Chondrocyte (in vitro differentiated cells): ENCODE measurements around the gene ADORA2A. TPM values are rescaled to one million over a fixed set of nuclear protein-coding genes. Genes with fewer than 3 reads are reported as not detected.

ENCODE experiments used
- DNase-seq: peaks from one replicate; pipeline ENCODE4 v3.0.0; 2021; ENCODE audit warnings: mixed read lengths, low spot score
- H3K27ac Mint-ChIP-seq: one replicate; pipeline ENCODE4 v1.8.0; 2021; ENCODE audit warnings: mild to moderate bottlenecking, moderate library complexity, mixed read lengths; ENCODE audit not compliant: unreplicated experiment
- H3K27me3 Mint-ChIP-seq: 2 replicates; pipeline ENCODE4 v1.8.0; 2021; ENCODE audit warnings: low read depth, mixed read lengths
- H3K36me3 Mint-ChIP-seq: 2 replicates; pipeline ENCODE4 v1.8.0; 2021; ENCODE audit warnings: low read depth, mixed read lengths
- H3K4me1 Mint-ChIP-seq: 2 replicates; pipeline ENCODE4 v1.8.0; 2021; ENCODE audit warnings: low read depth, mild to moderate bottlenecking, mixed read lengths
- H3K4me3 Mint-ChIP-seq: one replicate; pipeline ENCODE4 v1.8.0; 2021; ENCODE audit warnings: mild to moderate bottlenecking, moderate library complexity, mixed read lengths; ENCODE audit not compliant: unreplicated experiment
- H3K9me3 Mint-ChIP-seq: 2 replicates; pipeline ENCODE4 v1.8.0; 2021; ENCODE audit warnings: low read depth, mixed read lengths
- CTCF ChIP-seq: fragments of 200-600 bp; sonication (generic); IDR thresholded peaks from 2 replicates; pipeline ENCODE4 v1.5.0; 2021; ENCODE audit warnings: antibody characterized with exemption, mild to moderate bottlenecking, moderate library complexity
- total RNA-seq: library from RNA; stranded (reverse); gene quantifications from 3 replicates; pipeline ENCODE4 v1.2.1, GENCODE V29; 2021

ADORA2A gene
- total RNA-seq, 1 donor from 2014 or later = 2.3 TPM

- Mint-ChIP-seq H3K27me3 (no peaks in the 10 kb centered on the region), H3K4me1 (peaks cover 53% of the 10 kb centered on the region), H3K4me3 (no peak overlapping the region), H3K36me3 (no peaks in the 10 kb centered on the region), H3K9me3 (peaks cover 6% of the 10 kb centered on the region), H3K27ac (peak overlapping the region; percentile 94)
- no peak for TF ChIP-seq CTCF
- no peak for DNase-seq
Measured at GRCh38 chr22:24474221-24474620, 46.8 kb downstream of the ADORA2A start.

GRCh38 chr22:24474649-24475255 is 47.4 kb downstream of the ADORA2A start:
- Mint-ChIP-seq H3K27ac (peak overlapping the region; percentile 94), H3K4me1 (peaks cover 53% of the 10 kb centered on the region), H3K4me3 (no peak overlapping the region), H3K27me3 (no peaks in the 10 kb centered on the region), H3K36me3 (no peaks in the 10 kb centered on the region), H3K9me3 (peaks cover 6% of the 10 kb centered on the region)
- DNase-seq = no peak
- TF ChIP-seq CTCF = no peak

- no peaks in the 10 kb centered on the region for H3K36me3 Mint-ChIP-seq
- no peak overlapping the region for H3K27ac Mint-ChIP-seq
- H3K4me3 Mint-ChIP-seq = no peak overlapping the region
- H3K4me1 Mint-ChIP-seq = peaks cover 47% of the 10 kb centered on the region
- no peak for TF ChIP-seq CTCF
- no peaks in the 10 kb centered on the region for H3K9me3 Mint-ChIP-seq
- H3K27me3 Mint-ChIP-seq = no peaks in the 10 kb centered on the region
- no peak for DNase-seq
Measured at GRCh38 chr22:24481641-24482040, 54.2 kb downstream of the ADORA2A start.

- DNase-seq = no peak
- H3K4me1 Mint-ChIP-seq = peaks cover 52% of the 10 kb centered on the region
- TF ChIP-seq CTCF = no peak
- H3K27ac Mint-ChIP-seq = peak overlapping the region; percentile 73
- H3K36me3 Mint-ChIP-seq = no peaks in the 10 kb centered on the region
- H3K9me3 Mint-ChIP-seq = no peaks in the 10 kb centered on the region
- no peak overlapping the region for H3K4me3 Mint-ChIP-seq
- H3K27me3 Mint-ChIP-seq = no peaks in the 10 kb centered on the region
Measured at GRCh38 chr22:24482575-24482974, 55.2 kb downstream of the ADORA2A start.

- no peaks in the 10 kb centered on the region for H3K27me3 Mint-ChIP-seq
- peaks cover 52% of the 10 kb centered on the region for H3K4me1 Mint-ChIP-seq
- H3K36me3 Mint-ChIP-seq = no peaks in the 10 kb centered on the region
- no peak for DNase-seq
- H3K4me3 Mint-ChIP-seq = no peak overlapping the region
- no peak for TF ChIP-seq CTCF
- peak overlapping the region; percentile 73 for H3K27ac Mint-ChIP-seq
- no peaks in the 10 kb centered on the region for H3K9me3 Mint-ChIP-seq
Measured at GRCh38 chr22:24482998-24483397, 55.6 kb downstream of the ADORA2A start.
